Right renal pelvis (tissue), 4 donors: ENCODE data around the gene C1R. TPM values are rescaled to one million over a fixed set of nuclear protein-coding genes. Genes with fewer than 3 reads are reported as not detected.

ENCODE experiments used
- DNase-seq, 4 donors: peaks; one replicate each; pipeline ENCODE4 v3.0.0-alpha.2; 2013; ENCODE audit warnings: low read depth in 4 of 4, low spot score in 3 of 4, missing footprints in 1 of 4
- polyA plus RNA-seq, 4 donors: library from polyadenylated mRNA; unstranded; fragments of 120-200 nt; gene quantifications; one replicate each; pipeline ENCODE4 v1.2.1, GENCODE V29; 2013; ENCODE audit not compliant: insufficient read length in 4 of 4

Gene C1R
- polyA plus RNA-seq, 4 donors, result 43.6 to 54.4 (median 52.2) TPM

DNA sequence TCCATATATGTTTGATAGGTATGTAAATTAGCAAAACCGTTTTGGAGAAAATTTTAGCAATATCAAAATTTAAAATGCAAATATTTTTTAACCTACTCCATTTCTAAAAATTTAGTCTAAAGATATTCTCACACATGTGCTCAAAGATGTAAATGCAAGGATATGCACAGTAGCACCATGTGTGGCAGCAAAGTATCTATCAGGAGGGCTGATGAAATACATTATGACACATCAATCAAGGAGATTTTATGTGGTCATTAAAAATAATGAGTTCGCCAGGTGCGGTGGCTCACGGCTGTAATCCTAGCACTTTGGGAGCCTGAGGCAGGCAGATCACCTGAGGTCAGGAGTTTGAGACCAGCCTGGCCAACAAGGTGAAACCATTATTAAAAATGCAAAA is 8.0 kb upstream of the C1R start:
- DNase-seq, result no peak

DNA sequence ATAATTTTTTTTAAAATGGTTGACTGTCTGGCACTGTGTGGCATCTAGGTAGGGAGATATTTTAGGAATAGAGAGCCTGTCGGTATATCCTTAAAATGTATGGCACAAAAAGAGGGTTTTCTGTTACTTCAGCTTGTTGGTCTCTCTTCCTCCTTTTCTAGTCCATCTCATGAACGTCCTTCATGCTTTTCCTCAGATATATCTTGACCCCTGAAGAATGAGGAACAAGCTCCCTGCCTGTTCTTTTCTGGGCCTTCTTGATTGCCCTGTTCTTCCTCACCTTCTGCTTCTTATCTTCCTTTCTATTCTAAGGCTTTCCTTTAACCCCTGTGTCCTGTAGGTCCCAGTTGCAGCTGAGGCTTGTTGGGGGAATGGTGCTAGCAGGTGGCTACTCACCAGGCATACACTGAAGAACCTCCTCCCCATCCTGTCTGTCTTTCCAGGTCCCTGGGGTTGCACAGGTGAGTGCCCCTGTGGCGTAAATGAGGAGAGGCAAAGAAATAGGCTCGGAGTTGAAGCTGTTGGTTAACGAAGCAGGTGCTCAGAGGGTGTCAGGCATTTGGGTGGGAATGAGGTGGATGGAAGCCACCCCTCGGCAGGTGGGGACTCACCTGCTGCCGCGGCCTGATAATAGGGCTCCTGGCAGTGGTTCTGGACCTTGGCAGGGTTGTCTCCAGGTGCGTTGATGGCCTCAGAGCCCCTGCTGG is 7.2 kb upstream of the C1R start:
- no peak for DNase-seq

DNA sequence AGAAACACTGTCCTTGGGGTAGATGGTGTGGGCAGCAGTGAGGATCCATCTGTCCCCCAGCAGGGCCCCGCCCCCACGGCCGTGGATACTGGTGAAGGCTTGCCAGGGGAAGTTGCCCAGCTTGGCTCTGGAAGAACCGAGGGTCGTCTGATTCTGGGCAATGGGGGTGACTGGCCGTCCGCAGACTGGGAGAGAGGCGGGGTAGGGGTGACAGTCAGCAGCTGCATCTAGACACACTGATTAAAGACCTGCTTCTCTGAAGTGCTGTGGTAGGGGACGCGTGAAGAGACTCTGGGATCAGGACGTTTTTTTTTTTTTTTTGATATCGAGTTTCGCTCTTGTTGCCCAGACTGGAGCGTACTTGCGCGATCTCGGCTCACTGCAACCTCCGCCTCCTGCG is 4.7 kb upstream of the C1R start:
- no peak for DNase-seq

DNA sequence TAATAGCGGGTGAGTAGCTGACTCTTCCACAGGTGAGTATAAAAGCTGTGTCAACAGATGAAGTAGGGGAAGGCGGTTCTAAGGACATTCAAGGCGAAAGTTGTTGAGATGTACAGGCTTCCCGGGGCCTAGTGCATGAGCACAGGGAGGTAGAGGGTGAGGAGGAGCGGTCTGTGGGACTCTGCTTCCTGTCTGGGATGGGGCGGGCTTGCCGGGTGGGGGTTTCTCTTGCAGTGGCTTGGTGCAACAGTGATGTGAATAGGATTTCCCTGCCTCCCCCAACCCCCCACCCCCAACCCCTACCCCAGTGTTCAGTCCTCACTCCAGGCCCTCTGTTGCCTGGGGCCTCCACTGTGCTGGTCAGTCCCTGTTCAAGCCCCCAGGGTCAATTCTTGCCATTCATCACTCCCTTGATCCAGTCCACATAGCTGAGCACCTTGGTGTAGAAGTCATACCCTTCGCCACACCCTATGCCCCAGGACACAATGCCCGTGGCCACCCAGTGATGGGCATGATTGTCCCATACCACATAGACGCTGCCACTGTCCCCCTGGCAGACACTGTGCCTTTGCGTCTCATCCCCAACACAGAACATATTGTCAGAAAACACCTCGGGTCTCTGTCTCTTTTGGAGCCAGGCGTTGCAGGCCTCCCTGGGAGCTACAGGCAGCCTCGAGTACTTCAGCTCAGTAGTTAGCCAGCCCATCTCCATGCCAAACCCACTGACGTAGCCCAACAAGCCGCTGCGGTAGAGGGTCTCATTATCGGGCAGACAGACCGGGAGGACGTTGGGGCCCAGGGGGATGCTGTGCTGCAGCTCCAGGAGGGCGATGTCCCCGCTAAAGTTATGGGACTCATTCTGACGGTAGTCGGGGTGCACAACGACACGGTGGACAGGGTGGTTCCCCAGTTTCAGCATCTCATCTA is 4.0 kb upstream of the C1R start:
- no peak for DNase-seq

DNA sequence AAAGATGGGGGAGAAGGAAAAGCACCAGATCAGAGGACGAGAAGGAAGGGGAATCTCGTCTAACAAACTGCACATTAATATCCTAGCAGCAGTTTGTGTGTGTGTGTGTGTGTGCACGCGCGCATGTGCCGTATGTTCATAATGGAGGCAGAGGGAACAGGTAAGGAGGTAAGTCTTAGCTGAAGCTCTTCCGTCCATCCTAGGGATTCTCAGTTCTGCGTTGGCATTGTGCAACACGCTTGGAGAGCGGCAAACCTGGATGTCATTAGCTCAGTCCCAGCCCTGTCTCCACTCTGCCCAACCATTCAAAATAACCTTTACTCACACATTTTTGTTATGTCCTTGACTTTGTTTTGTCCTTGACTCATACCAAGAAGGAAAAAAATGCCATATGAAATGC is 1.6 kb upstream of the C1R start:
- DNase-seq, result no peak

DNA sequence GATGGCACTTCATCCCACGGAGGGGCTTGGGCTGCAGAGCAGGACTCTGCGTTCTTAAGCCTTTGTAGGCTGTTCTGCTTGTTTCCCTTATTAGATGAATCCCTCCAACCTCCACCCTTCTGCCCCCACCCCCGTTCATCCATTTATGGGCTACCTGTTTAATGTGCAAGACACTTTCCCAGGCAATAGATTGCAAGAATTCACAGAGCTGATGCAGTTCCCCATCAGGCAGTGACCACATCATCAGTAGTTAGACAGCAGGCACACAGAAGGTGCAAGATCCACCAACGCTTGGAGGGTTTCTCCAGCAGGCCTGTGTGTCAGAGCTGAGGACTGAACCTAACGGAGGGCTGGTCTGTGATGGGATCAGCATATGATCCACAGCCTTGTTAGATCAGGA is 1.2 kb upstream of the C1R start:
- DNase-seq, result no peak

DNA sequence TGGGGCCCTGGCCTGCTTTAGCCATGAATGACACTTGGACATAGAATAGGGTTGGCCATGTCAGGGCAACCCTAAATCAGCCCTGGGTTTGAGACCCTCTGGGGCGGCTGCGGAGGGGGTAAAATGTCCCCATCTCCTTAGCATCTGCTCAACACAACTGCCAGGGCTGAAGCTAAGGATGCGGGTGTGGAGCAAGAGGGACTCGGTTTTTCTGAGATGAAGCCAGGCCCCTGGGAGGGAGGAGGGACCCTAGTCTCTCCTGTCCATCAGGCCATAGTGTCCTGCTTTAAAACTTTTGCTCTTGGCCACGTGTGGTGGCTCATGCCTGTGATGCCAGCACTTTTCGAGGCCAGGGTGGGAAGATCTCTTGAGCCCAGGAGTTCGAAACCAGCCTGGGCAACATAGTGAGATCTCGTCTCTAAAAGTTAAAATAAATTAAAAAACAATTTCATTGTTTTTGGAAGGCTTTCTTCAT is 778 bp upstream of the C1R start:
- no peak for DNase-seq

DNA sequence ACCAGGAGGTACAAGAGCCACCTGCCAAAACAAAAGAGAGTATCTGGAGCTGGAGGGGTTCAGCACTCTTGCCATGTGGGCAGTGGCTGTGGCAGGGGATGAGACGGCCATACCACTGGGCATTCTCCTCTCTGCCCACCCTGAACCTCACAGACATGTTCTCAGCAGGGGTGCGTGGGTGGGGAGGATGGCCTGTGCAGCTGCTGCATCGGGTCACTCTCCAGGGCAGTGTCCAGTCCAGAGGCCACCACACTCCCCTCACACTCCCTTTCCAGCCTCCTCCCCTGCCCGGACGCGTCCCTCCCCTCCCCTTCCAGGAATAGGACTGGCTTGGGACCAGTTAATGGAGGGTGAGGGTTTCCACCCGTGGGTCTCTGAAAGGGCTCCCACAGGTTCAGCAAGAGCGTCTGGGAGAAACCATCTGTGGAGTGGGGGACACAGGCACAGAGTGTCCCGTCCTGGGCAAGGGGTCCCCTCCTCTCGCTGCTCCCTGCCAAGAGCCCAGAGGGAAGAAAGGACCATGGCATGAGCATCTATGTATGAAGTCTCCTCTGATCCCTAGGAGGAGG is 501 bp downstream of the C1R start:
- DNase-seq, result peak in 1 of 4 donors; percentile 12

DNA sequence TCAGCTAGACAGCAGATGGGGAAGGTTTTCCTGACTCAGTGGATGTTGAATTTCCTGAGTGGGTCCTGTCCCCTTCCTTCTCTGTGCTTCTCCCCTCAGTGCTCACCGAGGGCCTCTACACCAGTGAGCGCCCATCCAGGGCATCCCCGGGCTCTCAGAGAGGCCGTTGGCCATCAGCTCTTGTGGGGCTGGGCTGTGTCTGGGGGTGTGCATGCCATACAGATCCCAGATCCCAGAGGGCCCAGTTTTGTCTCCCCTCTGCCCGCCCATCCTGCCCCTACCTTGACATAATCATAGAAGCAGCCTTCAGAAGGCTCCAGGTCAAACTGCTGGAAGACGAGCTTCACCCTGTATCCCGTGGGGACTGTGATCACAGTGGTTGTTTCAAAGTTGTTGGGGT is 1.1 kb downstream of the C1R start:
- DNase-seq, result no peak

DNA sequence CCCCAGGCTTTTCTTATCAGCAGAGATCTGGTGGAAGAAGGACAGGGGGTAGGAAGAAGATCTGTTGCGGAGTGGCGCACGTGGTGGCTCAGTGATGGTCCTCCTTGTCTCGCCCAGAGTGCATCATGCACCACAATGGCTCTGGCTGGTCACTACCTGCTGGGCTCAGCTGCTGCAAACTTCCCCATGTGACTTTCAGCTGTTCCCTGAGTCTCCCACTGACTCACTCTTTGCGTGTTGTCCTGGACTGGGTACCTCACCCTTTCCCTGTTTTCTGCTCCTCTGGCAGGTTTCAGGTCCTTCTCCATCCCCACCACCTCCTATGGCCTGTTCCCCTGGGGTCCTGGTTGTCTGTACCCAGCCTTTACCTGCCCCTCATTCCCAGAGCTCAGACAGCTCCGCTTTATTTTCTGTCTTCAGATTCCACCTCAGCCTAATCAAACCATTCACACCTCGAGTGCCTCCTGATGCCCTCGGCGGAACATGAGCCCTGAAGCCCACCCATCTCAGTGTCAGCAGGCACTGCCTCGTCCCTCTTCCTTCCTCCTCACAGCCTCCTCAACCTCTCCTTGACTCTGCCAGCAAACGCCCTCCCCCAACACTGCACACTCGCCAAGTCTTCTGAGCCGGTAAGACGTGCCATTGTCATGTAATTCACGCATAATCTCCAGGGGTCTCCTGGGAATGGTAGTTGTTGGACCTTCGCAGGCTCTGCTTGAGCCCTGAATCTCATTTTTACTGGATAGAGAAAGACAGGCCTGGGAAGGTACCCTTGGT is 1.8 kb downstream of the C1R start:
- no peak for DNase-seq

DNA sequence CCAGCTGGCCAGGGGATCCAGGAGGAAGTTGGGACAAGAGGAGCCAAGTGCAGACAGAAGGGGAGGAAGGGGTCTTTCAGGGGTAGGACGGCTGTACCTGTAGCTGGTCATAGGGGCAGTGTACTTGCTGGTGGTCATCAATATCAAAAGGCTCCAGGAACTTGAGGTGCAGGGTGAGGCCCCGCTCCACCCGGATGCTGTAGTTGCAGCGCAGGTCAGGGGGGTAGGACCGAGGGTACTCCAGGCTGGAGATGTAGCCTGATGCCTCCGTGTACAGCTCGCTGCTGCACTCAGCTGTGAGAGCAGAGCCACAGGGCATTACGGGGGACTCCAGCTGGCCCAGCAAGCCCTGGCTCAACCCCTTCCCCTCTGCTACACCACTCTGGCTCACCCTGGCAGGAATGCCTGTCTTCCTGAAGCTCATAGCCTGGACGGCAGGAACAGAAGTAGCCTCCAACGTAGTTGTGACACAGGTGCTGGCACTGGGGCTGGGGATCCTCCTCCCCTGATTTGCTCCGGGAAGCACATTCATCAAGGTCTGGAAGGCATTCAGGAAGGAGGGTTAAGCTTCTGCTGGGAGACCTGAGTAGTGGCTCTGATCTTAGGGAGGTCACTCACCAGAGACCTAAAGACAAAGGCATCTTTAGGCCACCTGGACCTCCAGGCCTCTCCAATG is 2.9 kb downstream of the C1R start:
- DNase-seq, result no peak

DNA sequence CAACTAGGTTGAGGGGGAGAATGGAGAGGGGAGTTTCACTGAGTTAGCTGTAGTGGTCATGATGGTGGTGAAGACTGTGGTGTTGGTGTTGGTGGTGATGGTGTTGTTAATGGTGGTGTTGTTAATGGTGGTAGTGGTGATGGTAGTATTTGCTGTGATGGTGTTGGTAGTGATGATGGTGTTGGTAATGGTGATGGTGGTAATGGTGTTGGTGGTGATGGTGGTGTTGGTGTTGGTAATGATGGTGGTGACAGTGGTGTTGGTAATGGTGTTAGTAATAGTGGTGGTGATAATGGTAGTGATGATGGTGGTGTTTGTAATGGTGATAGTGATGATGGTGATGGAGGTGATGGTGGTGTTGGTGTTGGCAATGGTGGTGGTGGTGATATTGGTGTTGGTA is 9.1 kb downstream of the C1R start:
- DNase-seq, result no peak

DNA sequence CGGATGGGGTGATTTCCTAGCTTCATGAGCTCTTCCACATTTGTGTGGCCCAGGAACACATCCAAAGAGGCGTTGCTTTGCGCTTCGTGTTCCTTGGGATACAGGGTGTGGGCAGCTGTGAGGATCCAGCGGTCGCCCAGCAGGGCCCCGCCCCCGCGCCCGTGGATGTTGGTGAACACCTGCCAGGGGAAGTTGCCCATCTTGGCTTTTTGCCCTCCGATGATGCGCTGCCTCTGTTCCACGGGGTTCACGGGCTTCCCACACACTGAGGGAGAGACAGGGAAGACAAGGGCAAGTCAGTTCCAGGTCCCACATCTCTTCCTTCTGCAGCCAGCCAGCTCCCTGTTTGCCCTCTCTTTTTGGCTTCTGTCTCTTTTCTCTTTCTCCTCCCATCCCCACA is 11.2 kb downstream of the C1R start:
- no peak for DNase-seq

DNA sequence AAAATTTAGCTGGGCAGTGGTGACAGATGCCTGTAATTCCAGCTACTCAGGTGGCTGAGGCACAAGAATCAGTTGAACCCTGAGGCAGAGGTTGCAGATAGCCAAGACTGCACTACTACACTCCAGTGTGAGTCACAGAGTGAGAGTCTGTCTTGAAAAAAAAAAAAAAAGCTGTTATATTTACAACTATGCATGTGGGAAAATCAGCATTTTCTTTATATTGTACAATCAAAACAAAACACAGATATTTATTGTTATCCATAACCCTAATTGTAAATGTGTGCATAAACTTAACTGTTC is 12.5 kb downstream of the C1R start:
- DNase-seq, result no peak

DNA sequence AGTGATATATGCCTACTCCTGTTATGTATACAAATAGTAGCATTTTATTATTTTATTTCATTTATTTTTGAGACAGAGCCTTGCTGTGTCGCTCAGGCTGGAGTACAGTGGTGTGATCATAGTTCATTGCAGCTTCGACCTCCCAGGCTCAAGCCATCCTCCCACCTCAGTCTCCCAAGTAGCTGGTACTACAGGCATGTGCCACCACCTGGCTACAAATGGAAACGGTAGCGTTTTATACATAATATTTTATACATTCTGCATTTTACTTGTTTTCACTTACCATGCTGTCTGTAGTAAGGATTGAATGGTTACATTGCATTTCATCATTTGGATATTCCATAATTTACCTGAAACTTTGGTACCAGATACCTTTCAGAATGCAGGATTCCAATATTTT is 14.1 kb downstream of the C1R start:
- no peak for DNase-seq

DNA sequence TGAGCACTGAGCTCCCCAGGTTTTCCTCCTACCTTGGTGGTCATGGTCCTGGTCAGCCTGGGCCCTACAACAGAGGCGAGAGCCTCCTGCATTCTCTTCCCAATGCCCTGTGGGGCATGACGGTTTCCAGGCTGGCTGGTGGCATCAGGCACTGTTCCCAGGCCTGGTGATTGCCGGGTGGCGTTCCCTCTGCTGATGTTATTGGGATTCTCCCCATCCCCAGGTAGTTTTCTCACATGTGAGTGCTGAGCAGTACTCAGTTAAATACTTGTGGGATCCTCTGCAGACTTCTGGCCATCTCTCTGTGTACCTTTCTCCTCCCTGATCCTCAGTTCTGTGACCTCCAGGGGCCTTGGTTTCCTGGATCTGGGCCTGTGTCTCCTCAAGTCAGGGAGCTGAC is 15.8 kb downstream of the C1R start:
- DNase-seq, result no peak

DNA sequence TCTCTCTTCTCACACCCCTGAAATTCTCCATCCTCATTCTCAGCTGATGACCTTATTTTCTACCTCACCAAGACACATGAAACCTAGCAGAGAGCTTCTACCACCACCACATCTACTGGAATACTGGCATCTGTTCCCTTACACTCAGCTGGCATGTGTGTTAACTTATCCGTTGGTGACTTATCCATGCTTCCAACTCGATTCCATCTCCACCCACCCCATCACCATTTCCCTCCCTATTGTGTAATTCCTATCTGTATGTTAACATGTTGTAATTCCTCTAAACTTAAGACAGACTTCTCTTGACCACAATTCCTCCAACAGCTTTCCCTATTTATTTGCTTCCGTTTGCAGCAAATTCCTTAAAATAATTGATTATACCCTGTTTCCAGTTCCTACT is 16.3 kb downstream of the C1R start:
- DNase-seq, result no peak

DNA sequence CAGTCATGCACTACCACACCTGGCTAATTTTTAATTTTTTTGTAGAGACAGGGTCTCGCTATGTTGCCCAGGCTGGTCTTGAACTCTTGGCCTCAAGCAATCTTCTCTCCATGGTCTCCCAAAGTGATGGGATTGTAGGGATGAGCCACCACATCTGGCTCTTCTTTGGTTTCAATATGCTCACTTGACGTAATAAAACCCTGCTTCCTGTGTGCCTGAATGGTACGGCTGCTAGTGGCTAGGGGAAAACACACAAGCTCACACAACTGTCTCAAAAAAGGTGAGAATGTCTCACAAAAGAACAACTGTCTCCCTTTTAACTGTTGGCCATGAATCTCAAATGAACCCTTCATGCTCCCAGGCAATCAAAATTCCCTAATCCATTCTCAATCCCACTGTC is 16.7 kb downstream of the C1R start:
- DNase-seq, result no peak

DNA sequence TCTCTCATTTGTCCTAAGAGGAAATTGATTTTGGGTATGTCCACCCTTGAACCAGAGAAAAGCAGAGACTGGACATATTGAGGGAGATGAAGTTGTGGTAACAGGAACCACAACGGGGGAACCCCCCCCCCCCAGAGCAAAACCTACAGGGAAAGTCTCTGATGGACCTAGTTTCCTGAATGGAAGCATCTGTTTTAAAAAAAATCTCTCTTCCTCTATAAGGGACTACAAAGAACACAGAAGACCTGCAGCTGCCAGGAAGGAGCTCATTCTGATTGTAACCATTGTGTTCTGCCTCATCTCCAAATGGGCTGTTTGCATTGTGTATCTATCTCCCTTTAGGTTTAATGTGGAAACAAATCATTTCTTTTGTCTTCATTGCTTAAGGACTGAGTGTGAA is 18.3 kb downstream of the C1R start:
- no peak for DNase-seq

DNA sequence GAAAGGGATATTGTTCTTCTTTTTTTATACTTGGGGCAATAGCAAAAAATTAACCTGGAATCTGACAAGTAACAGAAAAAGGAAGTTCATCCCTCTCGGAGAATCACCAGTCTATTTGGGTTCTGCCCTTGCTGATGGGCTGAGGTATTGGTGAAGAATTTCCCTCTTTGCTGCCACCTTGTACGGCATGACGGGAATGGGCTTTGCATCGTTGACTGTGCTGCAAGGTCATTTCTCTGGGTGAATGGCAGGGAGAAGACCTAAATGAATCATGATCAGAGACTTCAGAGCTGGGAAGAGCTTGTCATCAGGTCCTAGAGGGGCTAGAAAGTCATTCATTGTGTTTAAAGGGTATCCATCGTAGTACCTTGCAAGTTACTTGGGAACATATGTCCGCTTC is 19.7 kb downstream of the C1R start:
- no peak for DNase-seq

DNA sequence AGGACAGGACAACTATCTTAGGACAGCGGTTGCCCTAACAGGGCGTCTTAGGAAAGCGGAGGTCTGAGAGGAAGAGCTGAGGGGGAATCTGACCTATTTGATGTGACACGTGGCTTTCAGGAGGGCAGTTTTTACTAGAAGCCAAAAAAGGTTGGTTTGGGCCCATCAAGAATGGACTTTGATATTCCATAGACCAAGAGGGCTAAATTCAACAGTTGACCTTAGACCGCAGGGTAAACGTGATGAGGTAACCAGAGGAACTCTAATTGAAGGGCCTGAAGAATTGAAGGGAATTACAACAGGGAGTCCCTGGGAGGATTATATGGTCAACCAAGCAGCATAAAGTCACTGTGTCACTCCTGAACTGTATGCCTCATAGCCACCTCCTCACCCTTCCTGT is 20.2 kb downstream of the C1R start:
- no peak for DNase-seq
